Liver (tissue), 9 donors: ENCODE data around the gene AFAP1. TPM values are rescaled to one million over a fixed set of nuclear protein-coding genes. Genes with fewer than 3 reads are reported as not detected.

ENCODE experiments used
- DNase-seq: peaks from one replicate; pipeline ENCODE4 v3.0.0-alpha.2; 2017; ENCODE audit warnings: low spot score
- H3K27ac ChIP-seq, 2 donors: one replicate each; pipeline ENCODE4 v1.7.0; 2013; ENCODE audit warnings: inconsistent platforms in 2 of 2, low read length in 2 of 2, control low read depth in 1 of 2, low read depth in 1 of 2, mild to moderate bottlenecking in 1 of 2
- H3K27me3 ChIP-seq, 4 donors: one replicate each; pipeline versions ENCODE4 v1.6.1 to v1.7.0; 2013; ENCODE audit warnings: low read length in 3 of 4, inconsistent platforms in 1 of 4, mild to moderate bottlenecking in 1 of 4, moderate library complexity in 1 of 4; ENCODE audit not compliant: control insufficient read depth in 4 of 4, insufficient read depth in 4 of 4
- H3K36me3 ChIP-seq, 4 donors: one replicate each; pipeline versions ENCODE4 v1.6.1 to v1.7.0; 2013; ENCODE audit warnings: low read length in 3 of 4, mild to moderate bottlenecking in 3 of 4, low read depth in 1 of 4, moderate library complexity in 1 of 4; ENCODE audit not compliant: control insufficient read depth in 4 of 4, insufficient read depth in 3 of 4
- H3K4me1 ChIP-seq, 4 donors: one replicate each; pipeline versions ENCODE4 v1.6.1 to v1.7.0; 2013; ENCODE audit warnings: low read length in 3 of 4, mild to moderate bottlenecking in 3 of 4, moderate library complexity in 1 of 4; ENCODE audit not compliant: control insufficient read depth in 4 of 4, insufficient read depth in 4 of 4
- H3K4me3 ChIP-seq, 3 donors: one replicate each; pipeline versions ENCODE4 v1.6.1 to v1.7.0; 2013; ENCODE audit warnings: low read length in 3 of 3, control low read depth in 1 of 3, low read depth in 1 of 3, mild to moderate bottlenecking in 1 of 3
- H3K9ac ChIP-seq, 2 donors: one replicate each; pipeline ENCODE4 v1.7.0; 2013; ENCODE audit warnings: low read length in 2 of 2, mild to moderate bottlenecking in 2 of 2, moderate library complexity in 2 of 2, control low read depth in 1 of 2, low read depth in 1 of 2
- H3K9me3 ChIP-seq, 4 donors: one replicate each; pipeline versions ENCODE4 v1.6.1 to v1.7.0; 2013; ENCODE audit warnings: low read length in 3 of 4; ENCODE audit not compliant: control insufficient read depth in 4 of 4
- EGR1 ChIP-seq, 2 donors: IDR thresholded peaks; 2 replicates each; pipeline ENCODE4 v1.6.1; 2016 to 2018; ENCODE audit warnings: antibody characterized with exemption in 2 of 2, low read depth in 2 of 2
- FOXA2 ChIP-seq: IDR thresholded peaks from 2 replicates; pipeline ENCODE4 v1.6.1; 2016; ENCODE audit warnings: antibody characterized with exemption
- GABPA ChIP-seq, 2 donors: IDR thresholded peaks in 1 of 2; conservative IDR thresholded peaks in 1 of 2; 2 replicates each; pipeline ENCODE4 v1.6.1; 2016; ENCODE audit warnings: antibody characterized with exemption in 2 of 2, mild to moderate bottlenecking in 1 of 2, moderate library complexity in 1 of 2
- HNF4A ChIP-seq, 2 donors: conservative IDR thresholded peaks; 2 replicates each; pipeline ENCODE4 v1.6.1; 2016; ENCODE audit warnings: antibody characterized with exemption in 2 of 2, mild to moderate bottlenecking in 2 of 2
- JUND ChIP-seq, 2 donors: IDR thresholded peaks; 2 replicates each; pipeline ENCODE4 v1.6.1; 2016; ENCODE audit warnings: antibody characterized with exemption in 2 of 2
- NR2F2 ChIP-seq: IDR thresholded peaks from 2 replicates; pipeline ENCODE4 v1.6.1; 2016; ENCODE audit warnings: antibody characterized with exemption
- RAD21 ChIP-seq, 2 donors: IDR thresholded peaks; 2 replicates each; pipeline ENCODE4 v1.6.1; 2016; ENCODE audit warnings: antibody characterized with exemption in 2 of 2, mild to moderate bottlenecking in 2 of 2
- RXRA ChIP-seq, 2 donors: IDR thresholded peaks; 2 replicates each; pipeline ENCODE4 v1.6.1; 2017 to 2018; ENCODE audit warnings: antibody characterized with exemption in 2 of 2, mild to moderate bottlenecking in 1 of 2
- TAF1 ChIP-seq: conservative IDR thresholded peaks from 2 replicates; pipeline ENCODE4 v1.6.1; 2016; ENCODE audit warnings: antibody characterized with exemption, mild to moderate bottlenecking
- YY1 ChIP-seq: IDR thresholded peaks from 2 replicates; pipeline ENCODE4 v1.6.1; 2016; ENCODE audit warnings: antibody characterized with exemption, mild to moderate bottlenecking
- WGBS: extraction: QIAGEN DNeasy Blood & Tissue Kit; methylation state at CpG from one replicate; pipeline ENCODE4 v1.1.7; 2013; 5-methylcytosine and 5-hydroxymethylcytosine counted together
- polyA plus RNA-seq, 2 donors: library from polyadenylated mRNA; stranded (reverse) in 1 of 2; unstranded in 1 of 2; fragments of 200-250 nt in 1 of 2; fragments of >200 nt in 1 of 2; fragmentation: Nextera tagmentation in 1 of 2; extraction: Ambion mirVana in 1 of 2; gene quantifications; one replicate each; pipeline versions ENCODE4 v1.2.1 to v1.2.3, GENCODE V29; 2013 to 2015
- total RNA-seq, 2 donors: library from RNA; depleted of rRNA; stranded (reverse); fragments of >200 nt; gene quantifications; one replicate each; pipeline ENCODE4 v1.2.3, GENCODE V29; 2014
- TF ChIP-seq, protein P1 (sequence below): IDR thresholded peaks from 2 replicates; pipeline ENCODE4 v1.6.1; 2016; ENCODE audit warnings: antibody characterized with exemption
- TF ChIP-seq, protein P2 (sequence below): IDR thresholded peaks from 2 replicates; pipeline ENCODE4 v1.6.1; 2016; ENCODE audit warnings: antibody characterized with exemption
- TF ChIP-seq, protein P3 (sequence below): fragments of 150-350 bp; IDR thresholded peaks from 2 replicates; pipeline ENCODE4 v1.5.1; 2017; ENCODE audit warnings: improper control_type of control experiment, low read depth, low read length; ENCODE audit not compliant: missing input control
- TF ChIP-seq, protein P4 (sequence below): IDR thresholded peaks from 2 replicates; pipeline ENCODE4 v1.6.1; 2016; ENCODE audit warnings: antibody characterized with exemption, mild to moderate bottlenecking
- donor health status: healthy.
- donor health status: healthy.
- donor health status: healthy.
- donor health status: healthy.
- donor health status: healthy.

Gene AFAP1
- total and polyA plus RNA-seq, 4 donors = 0.40 to 3.2 (median 1.6) TPM

DNA sequence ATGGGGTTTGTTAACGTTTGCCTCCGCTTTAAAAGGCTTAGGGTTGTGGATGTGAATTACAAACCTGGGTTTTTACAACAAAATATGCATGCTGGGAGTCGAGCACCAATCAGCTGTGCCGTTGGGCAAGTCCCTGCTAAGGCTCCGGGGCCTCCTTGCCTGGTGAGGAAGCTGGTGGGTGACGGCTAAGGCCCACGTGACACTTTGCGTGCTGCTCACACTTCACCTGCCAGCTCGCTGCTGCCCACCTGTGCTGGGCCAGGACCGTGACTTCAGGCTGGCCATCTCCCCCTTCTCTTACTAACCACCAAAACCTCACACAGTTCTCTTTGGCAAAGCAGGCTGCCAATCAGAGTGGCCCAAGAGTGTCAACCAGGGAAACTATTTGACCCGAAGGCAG, 178.3 kb downstream of the AFAP1 start:
- WGBS = 84% methylated on average over 11 of the region's 11 CpGs
- no peaks in the 10 kb centered on the region for H3K36me3 ChIP-seq

DNA sequence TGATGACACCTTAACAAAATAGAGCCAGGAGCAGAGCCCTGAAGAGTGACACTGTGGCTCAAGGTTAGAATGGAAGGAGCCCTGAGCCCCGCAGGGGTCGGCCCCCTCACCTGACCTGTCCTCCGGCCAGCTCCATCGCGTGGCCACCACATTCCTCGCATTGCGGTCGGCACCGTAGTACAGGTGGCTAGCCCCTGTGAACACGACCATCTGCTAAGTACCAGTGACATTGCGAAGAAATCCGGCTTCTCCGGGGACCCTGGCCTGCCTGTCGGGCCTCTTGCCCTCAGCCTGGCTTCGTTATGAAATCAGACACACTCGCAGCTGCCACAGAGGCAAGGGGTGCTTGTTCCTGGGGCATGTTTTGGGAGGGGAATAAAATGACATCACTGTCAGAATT, 179.0 kb downstream of the AFAP1 start:
- WGBS = 78% methylated on average over 16 of the region's 16 CpGs
- Histone ChIP-seq H3K36me3 (no peaks in the 10 kb centered on the region), H3K4me3 (no peak overlapping the region), H3K4me1 (no peaks in the 10 kb centered on the region), H3K27me3 (no peaks in the 10 kb centered on the region), H3K27ac (no peak overlapping the region), H3K9me3 (no peaks in the 10 kb centered on the region), H3K9ac (no peak overlapping the region)
- no peak for TF ChIP-seq TAF1
- TF ChIP-seq, protein P1, sequence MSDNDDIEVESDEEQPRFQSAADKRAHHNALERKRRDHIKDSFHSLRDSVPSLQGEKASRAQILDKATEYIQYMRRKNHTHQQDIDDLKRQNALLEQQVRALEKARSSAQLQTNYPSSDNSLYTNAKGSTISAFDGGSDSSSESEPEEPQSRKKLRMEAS = no peak
- TF ChIP-seq NR2F2 = no peak
- TF ChIP-seq GABPA (IDR thresholded peaks at IDR 0.05 in 1 of 2, conservative IDR thresholded peaks at IDR 0.05 in 1 of 2) = no peak
- TF ChIP-seq JUND (IDR thresholded peaks at IDR 0.05) = no peak
- TF ChIP-seq, protein P2, sequence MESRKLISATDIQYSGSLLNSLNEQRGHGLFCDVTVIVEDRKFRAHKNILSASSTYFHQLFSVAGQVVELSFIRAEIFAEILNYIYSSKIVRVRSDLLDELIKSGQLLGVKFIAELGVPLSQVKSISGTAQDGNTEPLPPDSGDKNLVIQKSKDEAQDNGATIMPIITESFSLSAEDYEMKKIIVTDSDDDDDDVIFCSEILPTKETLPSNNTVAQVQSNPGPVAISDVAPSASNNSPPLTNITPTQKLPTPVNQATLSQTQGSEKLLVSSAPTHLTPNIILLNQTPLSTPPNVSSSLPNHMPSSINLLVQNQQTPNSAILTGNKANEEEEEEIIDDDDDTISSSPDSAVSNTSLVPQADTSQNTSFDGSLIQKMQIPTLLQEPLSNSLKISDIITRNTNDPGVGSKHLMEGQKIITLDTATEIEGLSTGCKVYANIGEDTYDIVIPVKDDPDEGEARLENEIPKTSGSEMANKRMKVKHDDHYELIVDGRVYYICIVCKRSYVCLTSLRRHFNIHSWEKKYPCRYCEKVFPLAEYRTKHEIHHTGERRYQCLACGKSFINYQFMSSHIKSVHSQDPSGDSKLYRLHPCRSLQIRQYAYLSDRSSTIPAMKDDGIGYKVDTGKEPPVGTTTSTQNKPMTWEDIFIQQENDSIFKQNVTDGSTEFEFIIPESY = no peak
- TF ChIP-seq HNF4A (conservative IDR thresholded peaks at IDR 0.05) = no peak
- TF ChIP-seq, protein P3, sequence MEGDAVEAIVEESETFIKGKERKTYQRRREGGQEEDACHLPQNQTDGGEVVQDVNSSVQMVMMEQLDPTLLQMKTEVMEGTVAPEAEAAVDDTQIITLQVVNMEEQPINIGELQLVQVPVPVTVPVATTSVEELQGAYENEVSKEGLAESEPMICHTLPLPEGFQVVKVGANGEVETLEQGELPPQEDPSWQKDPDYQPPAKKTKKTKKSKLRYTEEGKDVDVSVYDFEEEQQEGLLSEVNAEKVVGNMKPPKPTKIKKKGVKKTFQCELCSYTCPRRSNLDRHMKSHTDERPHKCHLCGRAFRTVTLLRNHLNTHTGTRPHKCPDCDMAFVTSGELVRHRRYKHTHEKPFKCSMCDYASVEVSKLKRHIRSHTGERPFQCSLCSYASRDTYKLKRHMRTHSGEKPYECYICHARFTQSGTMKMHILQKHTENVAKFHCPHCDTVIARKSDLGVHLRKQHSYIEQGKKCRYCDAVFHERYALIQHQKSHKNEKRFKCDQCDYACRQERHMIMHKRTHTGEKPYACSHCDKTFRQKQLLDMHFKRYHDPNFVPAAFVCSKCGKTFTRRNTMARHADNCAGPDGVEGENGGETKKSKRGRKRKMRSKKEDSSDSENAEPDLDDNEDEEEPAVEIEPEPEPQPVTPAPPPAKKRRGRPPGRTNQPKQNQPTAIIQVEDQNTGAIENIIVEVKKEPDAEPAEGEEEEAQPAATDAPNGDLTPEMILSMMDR = no peak
- no peak for TF ChIP-seq EGR1 (IDR thresholded peaks at IDR 0.05; ENCODE audit: low read depth in 2 of 2)
- no peak for TF ChIP-seq FOXA2
- no peak for TF ChIP-seq RAD21 (IDR thresholded peaks at IDR 0.05)
- DNase-seq = no peak

More for the DNA sequence above, 178.3 kb downstream of the AFAP1 start:
- Histone ChIP-seq H3K9ac (no peak overlapping the region), H3K27ac (no peak overlapping the region), H3K9me3 (no peaks in the 10 kb centered on the region), H3K27me3 (no peaks in the 10 kb centered on the region), H3K4me1 (no peaks in the 10 kb centered on the region), H3K4me3 (no peak overlapping the region)
- no peak for DNase-seq
- TF ChIP-seq, protein P2 = no peak
- TF ChIP-seq, protein P1 = no peak
- TF ChIP-seq GABPA (IDR thresholded peaks at IDR 0.05 in 1 of 2, conservative IDR thresholded peaks at IDR 0.05 in 1 of 2) = no peak
- TF ChIP-seq FOXA2 = no peak

DNA sequence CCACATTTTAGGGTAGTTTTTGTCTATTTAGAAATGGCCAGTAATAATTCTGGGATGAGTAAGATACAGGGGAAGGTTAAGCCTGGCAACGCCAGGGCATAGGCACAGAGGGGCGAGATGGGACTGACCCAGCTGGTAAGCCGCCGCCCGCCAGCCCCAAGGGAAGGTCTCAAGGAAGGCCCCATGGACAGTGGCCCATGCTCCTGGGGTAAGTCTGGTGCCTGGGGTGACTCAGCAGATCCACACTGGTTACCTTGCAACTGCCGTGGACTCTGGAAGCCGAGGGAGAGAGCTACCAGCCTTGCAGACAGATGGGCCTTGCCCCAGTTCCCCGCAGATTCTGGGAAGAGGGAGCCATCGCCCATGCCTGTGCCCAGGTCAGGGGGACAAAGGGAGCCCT, 179.4 kb downstream of the AFAP1 start:
- 88% methylated on average over 9 of the region's 9 CpGs for WGBS
- no peaks in the 10 kb centered on the region for H3K27me3 ChIP-seq
- H3K4me3 ChIP-seq = no peak overlapping the region
- no peaks in the 10 kb centered on the region for H3K4me1 ChIP-seq
- H3K9ac ChIP-seq = no peak overlapping the region
- no peak overlapping the region for H3K27ac ChIP-seq
- DNase-seq = no peak
- no peaks in the 10 kb centered on the region for H3K9me3 ChIP-seq
- no peaks in the 10 kb centered on the region for H3K36me3 ChIP-seq
- no peak for TF ChIP-seq FOXA2
- TF ChIP-seq RXRA (IDR thresholded peaks at IDR 0.05) = no peak
- TF ChIP-seq, protein P1 = no peak
- no peak for TF ChIP-seq EGR1 (IDR thresholded peaks at IDR 0.05; ENCODE audit: low read depth in 2 of 2)
- TF ChIP-seq, protein P4, sequence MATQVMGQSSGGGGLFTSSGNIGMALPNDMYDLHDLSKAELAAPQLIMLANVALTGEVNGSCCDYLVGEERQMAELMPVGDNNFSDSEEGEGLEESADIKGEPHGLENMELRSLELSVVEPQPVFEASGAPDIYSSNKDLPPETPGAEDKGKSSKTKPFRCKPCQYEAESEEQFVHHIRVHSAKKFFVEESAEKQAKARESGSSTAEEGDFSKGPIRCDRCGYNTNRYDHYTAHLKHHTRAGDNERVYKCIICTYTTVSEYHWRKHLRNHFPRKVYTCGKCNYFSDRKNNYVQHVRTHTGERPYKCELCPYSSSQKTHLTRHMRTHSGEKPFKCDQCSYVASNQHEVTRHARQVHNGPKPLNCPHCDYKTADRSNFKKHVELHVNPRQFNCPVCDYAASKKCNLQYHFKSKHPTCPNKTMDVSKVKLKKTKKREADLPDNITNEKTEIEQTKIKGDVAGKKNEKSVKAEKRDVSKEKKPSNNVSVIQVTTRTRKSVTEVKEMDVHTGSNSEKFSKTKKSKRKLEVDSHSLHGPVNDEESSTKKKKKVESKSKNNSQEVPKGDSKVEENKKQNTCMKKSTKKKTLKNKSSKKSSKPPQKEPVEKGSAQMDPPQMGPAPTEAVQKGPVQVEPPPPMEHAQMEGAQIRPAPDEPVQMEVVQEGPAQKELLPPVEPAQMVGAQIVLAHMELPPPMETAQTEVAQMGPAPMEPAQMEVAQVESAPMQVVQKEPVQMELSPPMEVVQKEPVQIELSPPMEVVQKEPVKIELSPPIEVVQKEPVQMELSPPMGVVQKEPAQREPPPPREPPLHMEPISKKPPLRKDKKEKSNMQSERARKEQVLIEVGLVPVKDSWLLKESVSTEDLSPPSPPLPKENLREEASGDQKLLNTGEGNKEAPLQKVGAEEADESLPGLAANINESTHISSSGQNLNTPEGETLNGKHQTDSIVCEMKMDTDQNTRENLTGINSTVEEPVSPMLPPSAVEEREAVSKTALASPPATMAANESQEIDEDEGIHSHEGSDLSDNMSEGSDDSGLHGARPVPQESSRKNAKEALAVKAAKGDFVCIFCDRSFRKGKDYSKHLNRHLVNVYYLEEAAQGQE = no peak
- no peak for TF ChIP-seq YY1
- TF ChIP-seq, protein P3 = no peak
